Fibroblast of skin of left quadriceps (primary cell): ENCODE results near the gene BCL2L11.

Experiments
- DNase-seq, 2 experiments: peaks; one replicate each; pipeline ENCODE4 v3.0.0-alpha.2; 2013; ENCODE audit warnings: low read depth in 2 of 2

BCL2L11 gene

GRCh38 chr2:111143107-111143842 is 22.6 kb downstream of the BCL2L11 start:
- DNase-seq = no peak

- DNase-seq = no peak
Observed at GRCh38 chr2:111143843-111144198, 23.1 kb downstream of the BCL2L11 start.

- DNase-seq = no peak
Observed at GRCh38 chr2:111145103-111145760, 24.5 kb downstream of the BCL2L11 start.

GRCh38 chr2:111145951-111146350 is 25.2 kb downstream of the BCL2L11 start:
- no peak for DNase-seq

GRCh38 chr2:111148225-111148873 is 27.6 kb downstream of the BCL2L11 start:
- DNase-seq = no peak

GRCh38 chr2:111148925-111149324 is 28.2 kb downstream of the BCL2L11 start:
- no peak for DNase-seq

GRCh38 chr2:111149882-111150455 is 29.3 kb downstream of the BCL2L11 start:
- no peak for DNase-seq

- no peak for DNase-seq
Observed at GRCh38 chr2:111154758-111155157, 34.0 kb downstream of the BCL2L11 start.

GRCh38 chr2:111155610-111156009 is 34.9 kb downstream of the BCL2L11 start:
- no peak for DNase-seq

GRCh38 chr2:111156529-111156928 is 35.8 kb downstream of the BCL2L11 start:
- no peak for DNase-seq

GRCh38 chr2:111157071-111157661 is 36.5 kb downstream of the BCL2L11 start:
- DNase-seq = no peak

- DNase-seq = no peak
Observed at GRCh38 chr2:111157798-111158197, 37.1 kb downstream of the BCL2L11 start.

GRCh38 chr2:111159641-111160040 is 38.9 kb downstream of the BCL2L11 start:
- no peak for DNase-seq

GRCh38 chr2:111160758-111161157 is 40.0 kb downstream of the BCL2L11 start:
- peak; percentile 63 to 68 for DNase-seq

- no peak for DNase-seq
Observed at GRCh38 chr2:111161971-111162370, 41.3 kb downstream of the BCL2L11 start.

GRCh38 chr2:111162718-111163331 is 42.1 kb downstream of the BCL2L11 start:
- no peak for DNase-seq

GRCh38 chr2:111164078-111164477 is 43.4 kb downstream of the BCL2L11 start:
- no peak for DNase-seq

- DNase-seq = no peak
Observed at GRCh38 chr2:111165084-111165483, 44.4 kb downstream of the BCL2L11 start.

GRCh38 chr2:111166115-111166514 is 45.4 kb downstream of the BCL2L11 start:
- no peak for DNase-seq

GRCh38 chr2:111167076-111167862 is 46.6 kb downstream of the BCL2L11 start:
- no peak for DNase-seq

- DNase-seq = no peak
Observed at GRCh38 chr2:111167863-111168162, 47.1 kb downstream of the BCL2L11 start.
